IPS-15b (cell line): ENCODE data around the gene ANKRD40.
"Not testable (repeated sequence)": the region's sequence is repeated elsewhere in the genome, so short reads cannot be mapped to it uniquely, and the experiment has no call there.

Experiments
- H3K27me3 ChIP-seq: one replicate; pipeline ENCODE4 v1.6.1; 2013; ENCODE audit warnings: low read length; ENCODE audit not compliant: control insufficient read depth, insufficient read depth
- H3K36me3 ChIP-seq: one replicate; pipeline ENCODE4 v1.6.1; 2013; ENCODE audit warnings: low read length; ENCODE audit not compliant: control insufficient read depth, insufficient read depth
- H3K4me1 ChIP-seq: one replicate; pipeline ENCODE4 v1.6.1; 2013; ENCODE audit warnings: mild to moderate bottlenecking, low read length; ENCODE audit not compliant: control insufficient read depth, insufficient read depth
- H3K4me3 ChIP-seq: one replicate; pipeline ENCODE4 v1.5.1; 2013; ENCODE audit warnings: low read depth, low read length
- H3K9ac ChIP-seq: one replicate; pipeline ENCODE4 v1.6.1; 2013; ENCODE audit warnings: low read depth, mild to moderate bottlenecking, low read length
- H3K9me3 ChIP-seq: one replicate; pipeline ENCODE4 v1.6.1; 2013; ENCODE audit warnings: mild to moderate bottlenecking, low read length; ENCODE audit not compliant: control insufficient read depth, insufficient read depth

Gene ANKRD40

GRCh38 chr17:50725769-50726655, 18.3 kb upstream of the ANKRD40 start:
- H3K9ac ChIP-seq: no peak overlapping the region
- H3K9me3 ChIP-seq: no peaks in the 10 kb centered on the region
- H3K4me3 ChIP-seq: no peak overlapping the region
- no peaks in the 10 kb centered on the region for H3K36me3 ChIP-seq
- H3K27me3 ChIP-seq: no peaks in the 10 kb centered on the region
- peaks cover 15% of the 10 kb centered on the region for H3K4me1 ChIP-seq

- H3K27me3 ChIP-seq, H3K9ac ChIP-seq, H3K4me3 ChIP-seq, H3K36me3 ChIP-seq, H3K9me3 ChIP-seq: not testable (repeated sequence)
- H3K4me1 ChIP-seq: peaks cover 15% of the 10 kb centered on the region
Observed at GRCh38 chr17:50724622-50725021, 16.9 kb upstream of the ANKRD40 start.

- H3K9me3 ChIP-seq: no peaks in the 10 kb centered on the region
- H3K4me1 ChIP-seq: peaks cover 15% of the 10 kb centered on the region
- H3K9ac ChIP-seq: no peak overlapping the region
- no peaks in the 10 kb centered on the region for H3K27me3 ChIP-seq
- H3K4me3 ChIP-seq: peak overlapping the region; percentile 27
- H3K36me3 ChIP-seq: no peaks in the 10 kb centered on the region
Observed at GRCh38 chr17:50722746-50723145, 15.0 kb upstream of the ANKRD40 start.

- H3K9me3 ChIP-seq: no peaks in the 10 kb centered on the region
- peaks cover 10% of the 10 kb centered on the region for H3K4me1 ChIP-seq
- no peaks in the 10 kb centered on the region for H3K27me3 ChIP-seq
- peak overlapping the region; percentile 89 for H3K4me3 ChIP-seq
- H3K36me3 ChIP-seq: no peaks in the 10 kb centered on the region
- peak overlapping the region; percentile 97 for H3K9ac ChIP-seq
Observed at GRCh38 chr17:50721194-50722010, 13.7 kb upstream of the ANKRD40 start.

GRCh38 chr17:50719924-50720794, 12.4 kb upstream of the ANKRD40 start:
- no peaks in the 10 kb centered on the region for H3K9me3 ChIP-seq

GRCh38 chr17:50719144-50719923, 11.6 kb upstream of the ANKRD40 start, which contains the start of gene LUC7L3:
TSS of gene LUC7L3 (plus strand) at chr17:50719603. CDS start at chr17:50719733, 130 bp downstream.
- Histone ChIP-seq H3K4me1 (peaks cover 10% of the 10 kb centered on the region), H3K36me3 (no peaks in the 10 kb centered on the region), H3K4me3 (peak within 1 kb of the TSS; percentile 89), H3K9ac (peak within 1 kb of the TSS; percentile 97), H3K9me3 (no peaks in the 10 kb centered on the region), H3K27me3 (no peaks in the 10 kb centered on the region)

More at GRCh38 chr17:50719924-50720794, 12.4 kb upstream of the ANKRD40 start:
- H3K36me3 ChIP-seq: no peaks in the 10 kb centered on the region
- peak overlapping the region; percentile 97 for H3K9ac ChIP-seq
- peak overlapping the region; percentile 89 for H3K4me3 ChIP-seq
- no peaks in the 10 kb centered on the region for H3K27me3 ChIP-seq
- H3K4me1 ChIP-seq: peaks cover 10% of the 10 kb centered on the region

- H3K27me3 ChIP-seq: no peaks in the 10 kb centered on the region
Observed at GRCh38 chr17:50715471-50715870, 7.8 kb upstream of the ANKRD40 start.

GRCh38 chr17:50712641-50713040, 4.9 kb upstream of the ANKRD40 start:
- H3K9me3 ChIP-seq: no peaks in the 10 kb centered on the region
- H3K4me1 ChIP-seq: peaks cover 10% of the 10 kb centered on the region
- no peak overlapping the region for H3K4me3 ChIP-seq
- H3K27me3 ChIP-seq: no peaks in the 10 kb centered on the region
- H3K36me3 ChIP-seq: no peaks in the 10 kb centered on the region
- no peak overlapping the region for H3K9ac ChIP-seq

More at GRCh38 chr17:50715471-50715870, 7.8 kb upstream of the ANKRD40 start:
- no peak overlapping the region for H3K4me3 ChIP-seq
- no peak overlapping the region for H3K9ac ChIP-seq
- H3K9me3 ChIP-seq: no peaks in the 10 kb centered on the region
- H3K36me3 ChIP-seq: no peaks in the 10 kb centered on the region
- H3K4me1 ChIP-seq: no peaks in the 10 kb centered on the region

GRCh38 chr17:50710650-50711049, 2.9 kb upstream of the ANKRD40 start:
- Histone ChIP-seq H3K4me3 (no peak overlapping the region), H3K9ac (no peak overlapping the region), H3K27me3 (no peaks in the 10 kb centered on the region), H3K4me1 (peaks cover 10% of the 10 kb centered on the region), H3K9me3 (no peaks in the 10 kb centered on the region), H3K36me3 (no peaks in the 10 kb centered on the region)

- Histone ChIP-seq H3K9me3 (no peaks in the 10 kb centered on the region), H3K9ac (no peak overlapping the region)
Observed at GRCh38 chr17:50710025-50710424, 2.3 kb upstream of the ANKRD40 start.

More at GRCh38 chr17:50710025-50710424, 2.3 kb upstream of the ANKRD40 start:
- Histone ChIP-seq H3K4me3 (no peak overlapping the region), H3K27me3 (no peaks in the 10 kb centered on the region), H3K4me1 (peaks cover 10% of the 10 kb centered on the region), H3K36me3 (no peaks in the 10 kb centered on the region)
